ENCODE measurements around the gene TRPC3. TPM values are rescaled to one million over a fixed set of nuclear protein-coding genes. Genes with fewer than 3 reads are reported as not detected.

TRPC3 gene
- total RNA-seq, 1 donor from 2014 or later = 0.17 TPM

GRCh38 chr4:121968859-121969258 is 17.0 kb upstream of the TRPC3 start:
- Mint-ChIP-seq H3K36me3 (no peaks in the 10 kb centered on the region), H3K27me3 (ENCODE audit: insufficient read depth, low read depth) (peaks cover 3% of the 10 kb centered on the region), H3K4me1 (peaks cover 7% of the 10 kb centered on the region), H3K27ac (no peak overlapping the region), H3K4me3 (no peak overlapping the region), H3K9me3 (no peaks in the 10 kb centered on the region)
- TF ChIP-seq, protein P1, sequence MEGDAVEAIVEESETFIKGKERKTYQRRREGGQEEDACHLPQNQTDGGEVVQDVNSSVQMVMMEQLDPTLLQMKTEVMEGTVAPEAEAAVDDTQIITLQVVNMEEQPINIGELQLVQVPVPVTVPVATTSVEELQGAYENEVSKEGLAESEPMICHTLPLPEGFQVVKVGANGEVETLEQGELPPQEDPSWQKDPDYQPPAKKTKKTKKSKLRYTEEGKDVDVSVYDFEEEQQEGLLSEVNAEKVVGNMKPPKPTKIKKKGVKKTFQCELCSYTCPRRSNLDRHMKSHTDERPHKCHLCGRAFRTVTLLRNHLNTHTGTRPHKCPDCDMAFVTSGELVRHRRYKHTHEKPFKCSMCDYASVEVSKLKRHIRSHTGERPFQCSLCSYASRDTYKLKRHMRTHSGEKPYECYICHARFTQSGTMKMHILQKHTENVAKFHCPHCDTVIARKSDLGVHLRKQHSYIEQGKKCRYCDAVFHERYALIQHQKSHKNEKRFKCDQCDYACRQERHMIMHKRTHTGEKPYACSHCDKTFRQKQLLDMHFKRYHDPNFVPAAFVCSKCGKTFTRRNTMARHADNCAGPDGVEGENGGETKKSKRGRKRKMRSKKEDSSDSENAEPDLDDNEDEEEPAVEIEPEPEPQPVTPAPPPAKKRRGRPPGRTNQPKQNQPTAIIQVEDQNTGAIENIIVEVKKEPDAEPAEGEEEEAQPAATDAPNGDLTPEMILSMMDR (IDR thresholded peaks at IDR 0.05) = no peak
- TF ChIP-seq EZH2phosphoT487 (IDR thresholded peaks at IDR 0.05) (no peak), EZH2 (IDR thresholded peaks at IDR 0.05) (no peak)
- H3K4me2 ChIP-seq = no peak overlapping the region
- H3K4me3 ChIP-seq = no peak overlapping the region
- no peaks in the 10 kb centered on the region for H3K9me3 ChIP-seq (ENCODE audit: low read depth)
- H3K27ac ChIP-seq = no peak overlapping the region
- no peaks in the 10 kb centered on the region for H3K79me2 ChIP-seq (ENCODE audit: low read depth)
- H3K27me3 ChIP-seq = peaks cover 15% of the 10 kb centered on the region
- no peaks in the 10 kb centered on the region for H3F3A ChIP-seq (ENCODE audit: low read depth)
- no peak overlapping the region for H3K9ac ChIP-seq
- no peaks in the 10 kb centered on the region for H3K4me1 ChIP-seq
- no peaks in the 10 kb centered on the region for H4K20me1 ChIP-seq (ENCODE audit: low read depth)
- H2AFZ ChIP-seq (replicated peaks) = no peak overlapping the region
- DNase-seq (ENCODE audit: low spot score) = no peak
- H3K36me3 ChIP-seq = no peaks in the 10 kb centered on the region

GRCh38 chr4:121964958-121965357 is 13.1 kb upstream of the TRPC3 start:
- H3K79me2 ChIP-seq (ENCODE audit: low read depth) = no peaks in the 10 kb centered on the region
- H3K4me1 Mint-ChIP-seq = peaks cover 4% of the 10 kb centered on the region
- no peaks in the 10 kb centered on the region for H3K9me3 ChIP-seq (ENCODE audit: low read depth)
- H3K9ac ChIP-seq = no peak overlapping the region
- H3K27ac ChIP-seq = no peak overlapping the region
- no peaks in the 10 kb centered on the region for H4K20me1 ChIP-seq (ENCODE audit: low read depth)
- H3K27ac Mint-ChIP-seq = no peak overlapping the region
- no peaks in the 10 kb centered on the region for H3F3A ChIP-seq (ENCODE audit: low read depth)
- no peak overlapping the region for H2AFZ ChIP-seq (replicated peaks)
- H3K36me3 ChIP-seq = no peaks in the 10 kb centered on the region
- H3K27me3 Mint-ChIP-seq (ENCODE audit: insufficient read depth, low read depth) = peaks cover 5% of the 10 kb centered on the region
- no peak for DNase-seq (ENCODE audit: low spot score)
- H3K36me3 Mint-ChIP-seq = no peaks in the 10 kb centered on the region
- TF ChIP-seq EZH2phosphoT487 (IDR thresholded peaks at IDR 0.05) = no peak
- TF ChIP-seq, protein P1 (IDR thresholded peaks at IDR 0.05) = no peak
- TF ChIP-seq EZH2 (IDR thresholded peaks at IDR 0.05) = no peak
- H3K9me3 Mint-ChIP-seq = no peaks in the 10 kb centered on the region
- H3K27me3 ChIP-seq = peaks cover 15% of the 10 kb centered on the region
- no peak overlapping the region for H3K4me3 ChIP-seq
- no peaks in the 10 kb centered on the region for H3K4me1 ChIP-seq
- H3K4me3 Mint-ChIP-seq = no peak overlapping the region
- no peak overlapping the region for H3K4me2 ChIP-seq

GRCh38 chr4:121960818-121961217 is 9.0 kb upstream of the TRPC3 start:
- Histone ChIP-seq H3K27ac (no peak overlapping the region), H2AFZ (replicated peaks) (no peak overlapping the region), H3K4me3 (no peak overlapping the region), H4K20me1 (ENCODE audit: low read depth) (no peaks in the 10 kb centered on the region), H3K79me2 (ENCODE audit: low read depth) (no peaks in the 10 kb centered on the region), H3K27me3 (peaks cover 6% of the 10 kb centered on the region), H3K4me2 (no peak overlapping the region), H3K36me3 (no peaks in the 10 kb centered on the region), H3K4me1 (no peaks in the 10 kb centered on the region), H3K9ac (no peak overlapping the region), H3K9me3 (ENCODE audit: low read depth) (no peaks in the 10 kb centered on the region), H3F3A (ENCODE audit: low read depth) (no peaks in the 10 kb centered on the region)
- H3K27ac Mint-ChIP-seq = no peak overlapping the region
- peaks cover 5% of the 10 kb centered on the region for H3K27me3 Mint-ChIP-seq (ENCODE audit: insufficient read depth, low read depth)
- no peaks in the 10 kb centered on the region for H3K9me3 Mint-ChIP-seq
- no peaks in the 10 kb centered on the region for H3K36me3 Mint-ChIP-seq
- DNase-seq (ENCODE audit: low spot score) = no peak
- no peak overlapping the region for H3K4me3 Mint-ChIP-seq
- H3K4me1 Mint-ChIP-seq = peaks cover 4% of the 10 kb centered on the region
- TF ChIP-seq, protein P1 (IDR thresholded peaks at IDR 0.05) = no peak
- no peak for TF ChIP-seq EZH2 (IDR thresholded peaks at IDR 0.05)
- no peak for TF ChIP-seq EZH2phosphoT487 (IDR thresholded peaks at IDR 0.05)
